Breast epithelium (tissue), 3 donors: ENCODE results near the gene GARS1.

Experiments used
- CTCF ChIP-seq, 3 donors: fragments of 450-650 bp; IDR thresholded peaks; one replicate each; pipeline ENCODE4 v1.5.1; 2016 to 2017; ENCODE audit warnings: antibody characterized with exemption in 3 of 3, mild to moderate bottlenecking in 3 of 3, moderate library complexity in 3 of 3
- POLR2A ChIP-seq: fragments of 450-650 bp; IDR thresholded peaks from one replicate; pipeline ENCODE4 v1.6.1; 2016; ENCODE audit warnings: antibody characterized with exemption, mild to moderate bottlenecking, moderate library complexity
- POLR2AphosphoS5 ChIP-seq, 3 donors: sonication (generic); formaldehyde crosslinking; IDR thresholded peaks; one replicate each; pipeline ENCODE4 v1.6.1; 2017; ENCODE audit warnings: antibody characterized with exemption in 3 of 3

- TF ChIP-seq POLR2A (no peak), CTCF (IDR thresholded peaks at IDR 0.05) (no peak), POLR2AphosphoS5 (IDR thresholded peaks at IDR 0.05) (no peak)
These were observed 9.7 kb upstream of the GARS1 start for GRCh38 chr7:30584965-30585364.
